ENCODE data around the gene TAS2R41.
"Not testable (repeated sequence)": the region's sequence is repeated elsewhere in the genome, so short reads cannot be mapped to it uniquely, and the experiment has no call there.

Gene TAS2R41

GRCh38 chr7:143456992-143457793 is 20.5 kb upstream of the TAS2R41 start:
- no peak for DNase-seq

GRCh38 chr7:143458263-143458662 is 19.4 kb upstream of the TAS2R41 start:
- no peak for DNase-seq

- DNase-seq = no peak
Observed at GRCh38 chr7:143458681-143459080, 19.0 kb upstream of the TAS2R41 start.

- DNase-seq = no peak
Observed at GRCh38 chr7:143459359-143459758, 18.3 kb upstream of the TAS2R41 start.

- DNase-seq = no peak
Observed at GRCh38 chr7:143460271-143460979, 17.2 kb upstream of the TAS2R41 start.

- DNase-seq = no peak
Observed at GRCh38 chr7:143462045-143462444, 15.6 kb upstream of the TAS2R41 start.

GRCh38 chr7:143463556-143463955 is 14.1 kb upstream of the TAS2R41 start:
- DNase-seq = no peak

- no peak for DNase-seq
Observed at GRCh38 chr7:143463957-143464356, 13.7 kb upstream of the TAS2R41 start.

- no peak for DNase-seq
Observed at GRCh38 chr7:143467724-143468123, 9.9 kb upstream of the TAS2R41 start.

- DNase-seq = not testable (repeated sequence)
Observed at GRCh38 chr7:143472071-143472689, 5.5 kb upstream of the TAS2R41 start.

- DNase-seq = no peak
Observed at GRCh38 chr7:143479055-143479766, 1.5 kb downstream of the TAS2R41 start.

GRCh38 chr7:143480501-143480900 is 2.8 kb downstream of the TAS2R41 start:
- no peak for DNase-seq

- DNase-seq = no peak
Observed at GRCh38 chr7:143484119-143484518, 6.4 kb downstream of the TAS2R41 start.

GRCh38 chr7:143485094-143485493 is 7.4 kb downstream of the TAS2R41 start:
- DNase-seq = no peak

GRCh38 chr7:143485500-143485899 is 7.8 kb downstream of the TAS2R41 start:
- no peak for DNase-seq

- DNase-seq = not testable (repeated sequence)
Observed at GRCh38 chr7:143486266-143486665, 8.6 kb downstream of the TAS2R41 start.

GRCh38 chr7:143487061-143487460 is 9.4 kb downstream of the TAS2R41 start:
- no peak for DNase-seq

- DNase-seq = peak; percentile 22
Observed at GRCh38 chr7:143487566-143487965, 9.9 kb downstream of the TAS2R41 start.

- DNase-seq = no peak
Observed at GRCh38 chr7:143490717-143491306, 13.1 kb downstream of the TAS2R41 start.

GRCh38 chr7:143492043-143492471 is 14.4 kb downstream of the TAS2R41 start:
- no peak for DNase-seq

- DNase-seq = no peak
Observed at GRCh38 chr7:143492799-143493739, 15.4 kb downstream of the TAS2R41 start.

GRCh38 chr7:143493751-143494150 is 16.1 kb downstream of the TAS2R41 start:
- DNase-seq = no peak

Measured in NCI-H1092 (cell line).